IPS-NIHi11 (cell line): ENCODE measurements around the gene EPS8L2.
A peak's percentile ranks its signal among the peaks of the same experiment; 100 is the strongest.
"Not testable (repeated sequence)": the region's sequence is repeated elsewhere in the genome, so short reads cannot be mapped to it uniquely, and the experiment has no call there.

Source experiments
- DNase-seq: peaks from one replicate; pipeline ENCODE4 v3.0.0; 2012; ENCODE audit warnings: mixed read lengths, low spot score

Gene EPS8L2

GRCh38 chr11:725624-726202 is 19.7 kb downstream of the EPS8L2 start:
- DNase-seq, result peak; percentile 62

GRCh38 chr11:726278-727220 is 20.5 kb downstream of the EPS8L2 start:
- DNase-seq, result peak; percentile 62

- no peak for DNase-seq
Observed at GRCh38 chr11:727281-727701, 21.3 kb downstream of the EPS8L2 start.

- peak; percentile 94 for DNase-seq
Observed at GRCh38 chr11:727859-728748, 22.1 kb downstream of the EPS8L2 start.

- DNase-seq, result no peak
Observed at GRCh38 chr11:728901-729491, 23.0 kb downstream of the EPS8L2 start.

- DNase-seq, result no peak
Observed at GRCh38 chr11:729492-730074, 23.6 kb downstream of the EPS8L2 start.

- no peak for DNase-seq
Observed at GRCh38 chr11:733072-733471, 27.0 kb downstream of the EPS8L2 start.

GRCh38 chr11:734541-734940 is 28.5 kb downstream of the EPS8L2 start:
- DNase-seq, result not testable (repeated sequence)

GRCh38 chr11:737366-737765 is 31.3 kb downstream of the EPS8L2 start:
- no peak for DNase-seq

GRCh38 chr11:737899-738298 is 31.9 kb downstream of the EPS8L2 start:
- not testable (repeated sequence) for DNase-seq

- DNase-seq, result no peak
Observed at GRCh38 chr11:742156-742546, 36.1 kb downstream of the EPS8L2 start.

- DNase-seq, result no peak
Observed at GRCh38 chr11:742571-743201, 36.7 kb downstream of the EPS8L2 start.

GRCh38 chr11:745428-745827 is 39.4 kb downstream of the EPS8L2 start:
- DNase-seq, result no peak

- DNase-seq, result no peak
Observed at GRCh38 chr11:746289-747157, 40.5 kb downstream of the EPS8L2 start.

- DNase-seq, result peak; percentile 96
Observed at GRCh38 chr11:747158-748006, 41.4 kb downstream of the EPS8L2 start, which contains the start of gene TALDO1. Gene TALDO1 (plus strand): TSS chr11:747464. CDS start chr11:747482, 18 bp downstream.

GRCh38 chr11:748007-748359 is 42.0 kb downstream of the EPS8L2 start:
- DNase-seq, result no peak

- no peak for DNase-seq
Observed at GRCh38 chr11:749731-750130, 43.7 kb downstream of the EPS8L2 start.

GRCh38 chr11:760236-760635 is 54.2 kb downstream of the EPS8L2 start:
- DNase-seq, result no peak

GRCh38 chr11:761526-762108 is 55.6 kb downstream of the EPS8L2 start:
- DNase-seq, result no peak
